Activated CD8-positive, alpha-beta T cell treated with anti-CD3 and anti-CD28 coated beads for 36 hours (primary cell): Measurements from ENCODE around the gene NCF2. TPM values are rescaled to one million over a fixed set of nuclear protein-coding genes. Genes with fewer than 3 reads are reported as not detected.

Experiments used
- ATAC-seq: fragments of 200-7000 bp; cut with Tn5 transposase; one replicate; pipeline ENCODE4 v1.10.0; 2021; ENCODE audit warnings: mild to moderate bottlenecking, moderate library complexity
- CTCF ChIA-PET: fragments of 350-600 bp; sonication (Branson Sonifier 250); formaldehyde crosslinking; loops from one replicate; lab custom pipeline; 2021; ENCODE audit warnings: antibody characterized with exemption; lab: Charles Lee
- POLR2A ChIA-PET: fragments of 350-600 bp; sonication (Branson Sonifier 250); formaldehyde crosslinking; loops from one replicate; lab custom pipeline; 2021; ENCODE audit warnings: antibody characterized with exemption; lab: Charles Lee
- DNase-seq: peaks from one replicate; pipeline ENCODE4 v3.0.0-alpha.2; 2020
- H3K27ac Mint-ChIP-seq: one replicate; pipeline ENCODE4 v1.8.0; 2021; ENCODE audit warnings: mild to moderate bottlenecking, mixed read lengths
- H3K27me3 Mint-ChIP-seq: one replicate; pipeline ENCODE4 v1.8.0; 2021; ENCODE audit warnings: mixed read lengths
- H3K36me3 Mint-ChIP-seq: one replicate; pipeline ENCODE4 v1.8.0; 2021; ENCODE audit warnings: low read depth, mixed read lengths
- H3K4me1 Mint-ChIP-seq: one replicate; pipeline ENCODE4 v1.8.0; 2021; ENCODE audit warnings: low read depth, mixed read lengths
- H3K4me3 Mint-ChIP-seq: one replicate; pipeline ENCODE4 v1.8.0; 2021; ENCODE audit warnings: mild to moderate bottlenecking, moderate library complexity, mixed read lengths
- H3K9me3 Mint-ChIP-seq: one replicate; pipeline ENCODE4 v1.8.0; 2021; ENCODE audit warnings: mixed read lengths
- CTCF ChIP-seq: fragments of 200-600 bp; IDR thresholded peaks from one replicate; pipeline ENCODE4 v1.8.0; 2022; ENCODE audit warnings: antibody characterized with exemption, mild to moderate bottlenecking
- intact Hi-C: fragments of 100-400 bp; cut with micrococcal nuclease; formaldehyde crosslinking; loops from one replicate; pipeline ENCODE4 v1.10.0; 2022
- total RNA-seq, 2 experiments: library from RNA; stranded (reverse); gene quantifications; one replicate each; pipeline ENCODE4 v1.2.3, GENCODE V29; 2021

Gene NCF2
- total RNA-seq, 2 experiments from 2014 or later: 4.2 to 4.7 TPM

DNA sequence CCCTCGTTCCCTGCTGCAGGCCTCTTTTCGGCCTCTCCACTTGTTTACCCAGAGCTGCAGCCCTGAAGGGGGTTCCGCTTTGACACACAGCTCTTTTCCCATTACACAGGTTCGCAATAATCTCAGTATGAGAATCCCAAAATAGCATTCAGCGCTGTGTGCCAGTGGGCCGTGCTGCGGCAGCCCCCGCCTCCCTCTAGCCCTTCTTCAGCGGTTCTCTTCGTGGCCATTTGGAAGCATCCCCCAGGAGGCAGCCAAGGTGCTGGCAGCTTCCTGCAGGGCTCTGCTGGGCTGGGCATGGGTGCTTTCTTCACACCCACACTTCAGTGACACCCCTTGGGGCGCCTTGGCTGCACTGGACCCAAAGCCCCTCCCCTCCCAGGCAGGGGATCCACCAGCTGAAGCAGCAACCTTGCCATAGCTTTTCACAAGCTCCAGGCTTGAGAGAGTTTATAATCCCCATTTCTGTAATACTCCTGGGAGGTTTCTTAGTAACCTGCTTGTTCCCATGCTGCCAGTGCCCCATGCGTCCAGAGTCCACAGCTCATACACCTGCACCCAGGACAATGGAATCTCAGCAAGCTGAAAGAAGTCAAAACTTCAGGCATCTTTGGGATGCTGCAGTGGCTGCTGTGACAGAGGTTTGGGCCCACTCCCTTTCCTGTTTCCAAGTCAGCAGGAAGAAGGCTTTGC is 8.1 kb downstream of the NCF2 start:
- Mint-ChIP-seq H3K27me3 (no peaks in the 10 kb centered on the region), H3K4me3 (no peak overlapping the region), H3K36me3 (no peaks in the 10 kb centered on the region), H3K9me3 (no peaks in the 10 kb centered on the region), H3K4me1 (peaks cover 17% of the 10 kb centered on the region), H3K27ac (no peak overlapping the region)
- intact Hi-C loops: no loop called here
- ChIA-PET POLR2A (no interaction called here), CTCF (interaction anchor here (1.1 kb wide), 1 partner anchor 14 kb away, joined by 4 read pairs; no protein-coding TSS in a partner anchor)
- no peak for DNase-seq
- no peak for ATAC-seq
- no peak for TF ChIP-seq CTCF

- H3K9me3 Mint-ChIP-seq: no peaks in the 10 kb centered on the region
- intact Hi-C loops: no loop called here
- peak; percentile 40 for DNase-seq
- ChIA-PET CTCF (interaction anchor here (0.7 to 3.0 kb wide), 12 partner anchors 9 to 335 kb away, joined by 3 to 13 read pairs (median 4); partner anchors contain the start of gene NCF2), POLR2A (interaction anchor here (0.6 to 1.2 kb wide), 3 partner anchors 9 to 110 kb away, joined by 3 to 6 read pairs (median 3); no protein-coding TSS in a partner anchor)
- ATAC-seq: peak; percentile 80
- H3K4me3 Mint-ChIP-seq: peak overlapping the region; percentile 45
- no peak for TF ChIP-seq CTCF
- H3K36me3 Mint-ChIP-seq: no peaks in the 10 kb centered on the region
- peak overlapping the region; percentile 76 for H3K27ac Mint-ChIP-seq
- H3K27me3 Mint-ChIP-seq: no peaks in the 10 kb centered on the region
- H3K4me1 Mint-ChIP-seq: peaks cover 17% of the 10 kb centered on the region
Observed at GRCh38 chr1:183580281-183580682, 10.0 kb downstream of the NCF2 start.

DNA sequence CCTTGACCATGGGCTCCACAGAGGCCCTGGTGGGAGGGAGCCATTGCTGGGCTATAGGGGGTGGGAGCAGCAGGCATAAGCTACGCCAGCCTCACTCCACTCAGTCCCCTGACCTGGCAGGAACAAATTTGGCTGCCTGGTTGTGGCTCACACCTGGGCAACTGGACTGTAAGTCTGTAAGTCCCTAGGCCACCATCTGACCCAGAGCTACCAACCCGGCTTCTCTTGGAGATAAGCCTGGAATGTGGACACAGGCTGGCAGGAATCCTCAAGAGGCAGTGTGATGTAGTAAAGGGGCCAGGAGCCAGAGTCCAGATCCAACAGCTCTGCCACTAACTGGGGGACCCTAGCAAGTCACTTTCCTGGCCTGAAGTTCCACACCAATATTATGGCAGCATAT is 11.4 kb downstream of the NCF2 start:
- Mint-ChIP-seq H3K27me3 (no peaks in the 10 kb centered on the region), H3K9me3 (no peaks in the 10 kb centered on the region), H3K27ac (no peak overlapping the region), H3K36me3 (no peaks in the 10 kb centered on the region), H3K4me1 (peaks cover 14% of the 10 kb centered on the region), H3K4me3 (no peak overlapping the region)
- CTCF ChIA-PET: interaction anchor here (0.8 to 3.0 kb wide), 3 partner anchors 9 to 13 kb away, joined by 3 to 13 read pairs (median 13); partner anchors contain the start of gene NCF2
- DNase-seq (no peak), ATAC-seq (no peak)
- POLR2A ChIA-PET: interaction anchor here (0.8 kb wide), 1 partner anchor 10 kb away, joined by 3 read pairs; no protein-coding TSS in a partner anchor
- intact Hi-C loops: no loop called here
- no peak for TF ChIP-seq CTCF

- peaks cover 14% of the 10 kb centered on the region for H3K4me1 Mint-ChIP-seq
- H3K9me3 Mint-ChIP-seq: no peaks in the 10 kb centered on the region
- ATAC-seq (no peak), DNase-seq (no peak)
- H3K36me3 Mint-ChIP-seq: no peaks in the 10 kb centered on the region
- intact Hi-C loops: no loop called here
- no peak overlapping the region for H3K27ac Mint-ChIP-seq
- ChIA-PET CTCF (interaction anchor here (1.5 to 3.0 kb wide), 3 partner anchors 8 to 14 kb away, joined by 4 to 13 read pairs (median 13); partner anchors contain the start of gene NCF2), POLR2A (interaction anchor here (0.6 kb wide), 1 partner anchor 405 kb away, joined by 4 read pairs; no protein-coding TSS in a partner anchor)
- H3K4me3 Mint-ChIP-seq: no peak overlapping the region
- H3K27me3 Mint-ChIP-seq: no peaks in the 10 kb centered on the region
- TF ChIP-seq CTCF: no peak
Observed at GRCh38 chr1:183577897-183578465, 12.3 kb downstream of the NCF2 start.

- ChIA-PET POLR2A (no interaction called here), CTCF (interaction anchor here (0.8 kb wide), 1 partner anchor 22 kb away, joined by 3 read pairs; no protein-coding TSS in a partner anchor)
- Mint-ChIP-seq H3K9me3 (no peaks in the 10 kb centered on the region), H3K27ac (no peak overlapping the region), H3K4me3 (no peak overlapping the region), H3K27me3 (no peaks in the 10 kb centered on the region), H3K4me1 (peaks cover 14% of the 10 kb centered on the region), H3K36me3 (no peaks in the 10 kb centered on the region)
- intact Hi-C loops: no loop called here
- TF ChIP-seq CTCF: no peak
- DNase-seq (no peak), ATAC-seq (no peak)
Observed at GRCh38 chr1:183576537-183576936, 13.7 kb downstream of the NCF2 start.
